Ureter (tissue), 1 donor: ENCODE measurements around the gene AKT2. TPM values are rescaled to one million over a fixed set of nuclear protein-coding genes. Genes with fewer than 3 reads are reported as not detected.
"Not testable (repeated sequence)": the region's sequence is repeated elsewhere in the genome, so short reads cannot be mapped to it uniquely, and the experiment has no call there.

Experiments used
- DNase-seq: peaks from one replicate; pipeline ENCODE4 v3.0.0-alpha.2; 2020; ENCODE audit warnings: low spot score
- total RNA-seq: library from RNA; stranded (reverse); gene quantifications from one replicate; pipeline ENCODE4 v1.2.4, GENCODE V29; 2023
- donor health status: DM: yes; HTN: yes; CAD: no.

AKT2 gene
- 128 TPM for total RNA-seq

DNA sequence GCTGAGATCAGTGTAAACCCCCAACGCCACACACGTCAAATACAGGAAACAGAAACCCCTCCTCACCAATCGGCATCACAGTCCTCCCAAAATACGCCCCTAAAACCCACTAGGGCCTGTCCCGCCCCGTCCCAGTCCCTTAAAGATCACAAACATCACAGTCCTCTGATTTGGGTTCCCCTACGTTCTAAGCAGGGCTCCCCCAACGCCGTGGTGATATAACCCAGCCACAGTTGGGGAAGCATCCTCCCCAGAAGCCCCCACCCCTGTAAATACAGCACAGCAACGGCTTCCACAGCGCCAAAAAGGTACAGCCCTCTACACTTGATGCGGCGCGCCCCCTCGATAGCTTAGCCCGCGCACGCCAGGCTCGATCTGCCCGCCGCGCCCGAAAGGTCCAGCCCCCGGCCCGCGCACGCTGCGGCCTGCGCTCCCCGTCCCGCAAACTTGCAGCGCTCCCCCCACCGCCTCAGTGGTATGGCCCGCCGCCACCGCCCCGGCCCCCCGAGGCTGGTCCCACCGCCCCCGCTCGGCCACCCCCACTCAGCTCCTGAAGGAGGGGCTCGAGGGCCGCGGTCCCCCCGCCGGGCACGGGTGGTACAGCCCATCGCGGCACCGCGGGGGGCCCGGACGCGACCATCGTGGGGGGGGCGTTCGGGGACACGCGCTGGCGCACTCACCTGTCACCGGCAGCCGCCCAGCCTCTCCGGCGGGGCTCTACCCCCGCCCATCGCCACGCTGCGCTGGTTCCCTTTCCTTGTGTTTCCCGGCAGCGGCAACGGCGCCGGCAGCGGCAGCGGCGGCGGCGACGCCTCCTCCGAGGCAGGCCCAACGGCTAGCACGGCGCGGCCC is at the start of gene AKT2:
AKT2 (minus strand) TSS at position 845 of the 852 bp plus-strand sequence. CDS start 20,078 bp downstream, outside the sequence.
- peak; percentile 67 for DNase-seq

DNA sequence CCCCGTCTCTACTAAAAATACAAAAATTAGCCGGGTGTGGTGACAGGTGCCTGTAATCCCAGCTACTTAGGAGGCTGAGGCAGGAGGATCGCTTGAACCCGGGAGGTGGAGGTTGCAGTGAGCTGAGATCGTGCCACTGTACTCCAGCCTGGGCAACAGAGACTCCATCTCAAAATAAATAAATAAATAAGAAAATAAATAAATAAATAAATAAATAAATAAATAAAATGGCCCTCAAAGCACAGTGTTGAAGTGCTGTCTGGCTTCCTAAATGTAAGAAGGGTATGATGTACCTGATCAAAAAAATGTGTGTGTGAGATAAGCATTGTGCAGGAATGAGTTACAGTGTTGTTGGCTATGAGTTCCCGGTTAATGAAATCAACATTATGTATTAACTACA is 47.9 kb upstream of the AKT2 start:
- not testable (repeated sequence) for DNase-seq

DNA sequence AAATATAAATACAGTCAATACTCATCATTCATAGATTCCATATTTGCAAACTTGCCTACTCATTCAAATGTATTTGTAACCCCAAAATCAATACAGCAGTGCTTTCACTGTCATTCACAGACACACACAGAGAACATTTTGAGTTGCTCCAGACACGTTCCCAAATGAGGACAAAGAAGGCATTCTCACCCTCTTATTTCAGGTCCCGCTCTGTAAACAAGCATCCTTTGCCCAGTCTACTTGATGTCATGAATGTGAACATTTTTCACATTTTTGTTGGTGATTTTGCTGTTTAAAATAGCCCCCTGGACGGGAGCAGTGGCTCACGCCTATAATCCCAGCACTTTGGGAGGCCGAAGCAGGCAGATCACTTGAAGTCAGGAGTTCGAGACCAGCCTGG is 47.5 kb upstream of the AKT2 start:
- no peak for DNase-seq

DNA sequence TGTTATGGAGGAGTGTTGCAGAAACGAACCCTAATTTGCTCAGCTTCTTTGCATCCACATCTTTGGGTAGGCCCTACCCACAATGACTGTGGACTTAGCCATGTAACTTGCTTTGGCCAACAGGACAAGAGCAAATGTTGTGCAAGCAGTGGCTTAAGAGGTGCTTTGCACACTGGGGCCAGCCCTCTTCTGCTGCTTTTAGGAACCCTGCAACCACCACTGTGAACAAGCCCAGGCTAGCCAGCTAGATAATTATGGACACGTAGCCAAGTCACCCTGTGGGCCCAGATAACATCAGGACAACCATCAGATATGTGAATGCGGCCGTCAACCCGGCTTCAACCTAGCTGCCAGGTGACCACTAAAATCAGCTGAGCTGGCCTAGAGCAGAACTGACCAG is 45.9 kb upstream of the AKT2 start:
- DNase-seq: peak; percentile 63

DNA sequence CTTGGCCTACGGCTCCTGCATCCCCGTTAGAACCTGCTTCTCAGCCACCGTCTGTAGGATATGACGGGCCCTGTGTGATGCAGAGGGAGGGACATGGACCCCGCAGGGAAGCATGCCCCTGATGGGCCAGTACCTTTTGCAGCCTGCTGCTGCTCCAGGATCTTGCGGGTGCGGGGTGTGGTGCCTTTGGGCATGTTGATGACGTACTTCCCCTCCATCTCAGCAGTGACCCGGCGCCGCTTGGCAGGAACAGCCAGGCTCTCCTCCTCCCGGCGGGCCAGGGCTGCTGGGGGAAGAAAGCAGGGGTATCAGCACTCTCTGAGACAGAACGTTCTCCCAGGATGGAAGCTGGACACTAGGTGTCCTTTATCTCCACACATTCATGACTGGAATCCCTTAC is 41.1 kb upstream of the AKT2 start:
- no peak for DNase-seq

DNA sequence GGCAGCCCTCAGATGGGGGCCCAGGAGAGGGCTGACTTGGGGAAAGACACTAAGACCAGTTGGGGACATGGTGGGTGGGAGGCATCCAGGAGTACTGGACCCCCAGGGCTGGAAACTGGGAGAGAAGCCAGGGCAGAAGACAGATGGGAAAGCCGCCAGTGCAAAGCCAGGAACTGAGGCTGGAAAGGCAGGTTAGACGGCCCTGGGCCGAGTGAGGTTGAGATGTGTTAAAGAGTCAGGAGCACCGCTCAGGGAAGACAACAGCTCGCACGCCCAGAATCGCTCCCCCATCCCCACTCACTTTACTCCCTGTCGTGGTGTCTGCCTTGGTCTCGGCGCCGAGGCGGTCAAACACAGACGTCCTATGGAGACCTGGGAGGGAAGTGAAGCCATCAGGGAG is 38.6 kb upstream of the AKT2 start:
- no peak for DNase-seq

DNA sequence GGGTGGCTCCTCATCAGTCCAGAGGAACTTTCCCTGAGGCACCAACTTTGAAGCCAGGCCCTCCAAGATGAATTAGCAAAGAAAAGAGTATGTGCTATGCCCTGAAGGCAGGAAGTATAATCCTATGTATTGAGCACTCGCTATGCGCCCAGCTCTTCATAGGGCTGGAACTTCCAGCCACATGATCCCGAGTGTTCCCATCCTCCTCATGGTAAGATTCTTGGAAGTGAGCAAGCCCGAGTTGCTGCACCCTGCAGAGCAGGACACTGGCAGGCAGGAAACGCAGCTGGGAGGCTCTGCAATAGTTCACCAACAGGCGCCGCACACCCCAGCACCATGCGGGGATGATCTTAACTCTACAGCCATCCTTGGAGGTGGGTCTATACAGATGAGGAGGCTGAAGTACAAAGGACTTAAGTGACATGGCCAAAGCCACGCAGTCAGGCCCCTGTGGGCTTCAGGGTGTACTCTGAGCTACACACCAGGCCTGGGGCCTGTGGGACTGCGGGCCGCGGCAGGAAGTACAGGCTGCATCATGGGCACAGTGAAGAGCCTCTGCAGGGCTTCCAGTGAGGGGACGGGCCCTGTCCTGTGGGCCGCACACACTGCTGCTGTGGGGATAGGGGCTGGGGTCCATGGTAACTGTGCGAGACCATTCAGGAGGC is 37.9 kb upstream of the AKT2 start:
- no peak for DNase-seq

DNA sequence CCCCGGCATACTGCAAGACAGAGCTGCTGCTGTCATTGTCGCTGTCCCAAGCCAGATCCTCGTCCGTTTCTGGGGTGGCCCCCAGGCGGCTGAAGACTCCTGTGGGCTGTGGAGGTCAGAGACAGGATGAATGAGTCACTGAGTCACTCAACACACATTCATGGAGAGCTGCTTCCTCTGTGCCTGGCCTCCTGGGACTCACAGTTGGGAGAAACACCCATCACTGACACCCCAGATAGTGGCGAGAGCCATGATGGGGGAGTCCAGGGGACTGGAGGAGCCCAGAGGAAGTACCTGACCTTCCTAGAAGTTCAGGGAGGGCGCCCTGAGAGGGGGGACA is 37.1 kb upstream of the AKT2 start:
- DNase-seq: no peak

DNA sequence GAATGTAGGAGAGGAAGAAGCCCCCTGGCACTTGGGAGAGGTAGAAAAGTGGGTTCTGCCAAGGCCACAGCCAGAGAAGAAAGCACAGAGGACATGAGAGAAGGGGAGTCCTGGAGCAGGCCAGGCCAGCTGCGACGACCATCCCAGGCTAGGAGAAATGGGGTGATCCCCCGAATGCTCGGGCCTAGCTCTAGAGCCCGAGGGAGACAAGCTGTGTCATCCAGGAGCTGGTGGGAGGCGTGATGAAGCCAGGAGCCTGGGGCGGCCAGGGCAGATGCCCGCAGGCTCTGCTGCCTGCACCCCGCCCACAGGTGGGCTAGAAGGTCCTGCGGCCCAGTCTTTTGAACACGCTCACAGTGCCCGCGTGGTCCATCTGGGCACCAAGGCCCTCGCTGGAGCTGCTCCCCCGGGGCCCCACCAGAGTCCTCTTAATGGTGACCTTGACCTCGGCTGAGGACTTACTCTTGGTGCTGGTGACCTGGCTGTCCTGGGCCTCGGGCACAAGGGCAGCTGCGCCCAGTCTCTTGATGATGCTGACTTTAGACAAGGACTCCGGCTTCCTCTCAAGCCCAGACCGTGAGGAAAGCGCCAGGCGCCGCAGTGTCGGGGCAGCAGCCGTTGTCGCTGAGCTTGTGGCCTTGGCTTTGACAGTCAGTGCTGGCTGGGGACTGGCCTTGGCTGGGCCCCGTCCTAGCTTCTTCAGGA is 36.6 kb upstream of the AKT2 start:
- DNase-seq: no peak

DNA sequence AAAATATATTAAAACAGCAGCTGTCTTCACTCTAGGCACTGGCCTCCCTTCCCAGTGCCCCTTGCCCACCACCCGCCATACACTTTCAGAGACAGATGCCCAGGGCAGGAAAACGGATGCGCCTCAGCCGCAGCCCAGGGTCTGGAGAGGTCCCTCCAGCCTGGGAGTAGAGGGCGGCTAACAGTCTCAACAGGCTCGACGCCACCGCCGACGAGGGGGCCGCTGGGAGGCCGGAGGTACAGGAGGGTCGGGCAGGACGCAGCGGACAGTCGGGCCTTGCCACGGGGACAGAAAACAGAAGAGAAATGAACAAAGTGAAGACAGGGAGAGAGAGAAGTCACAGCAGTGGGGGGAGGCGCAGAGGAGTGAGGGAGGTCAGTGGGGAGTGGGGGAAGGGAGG is 35.9 kb upstream of the AKT2 start:
- no peak for DNase-seq

DNA sequence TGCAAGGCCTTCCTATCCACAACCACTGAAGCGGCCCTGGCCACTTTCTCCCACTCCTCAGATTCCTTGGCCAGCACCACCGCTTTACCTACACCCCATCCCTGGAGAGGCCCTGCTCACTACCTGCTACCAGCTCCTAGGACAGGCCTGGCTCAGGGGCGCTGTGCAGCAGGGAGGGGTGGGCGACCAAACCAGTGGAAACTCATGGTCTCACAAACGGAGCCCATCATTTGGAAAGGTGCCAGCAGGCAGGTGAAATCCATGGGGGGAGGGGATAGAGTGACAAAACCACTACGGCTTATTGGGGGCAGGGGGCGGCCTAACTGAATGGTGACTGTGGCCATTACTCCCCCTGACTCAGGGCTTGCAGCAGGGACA is 35.4 kb upstream of the AKT2 start:
- DNase-seq: no peak

DNA sequence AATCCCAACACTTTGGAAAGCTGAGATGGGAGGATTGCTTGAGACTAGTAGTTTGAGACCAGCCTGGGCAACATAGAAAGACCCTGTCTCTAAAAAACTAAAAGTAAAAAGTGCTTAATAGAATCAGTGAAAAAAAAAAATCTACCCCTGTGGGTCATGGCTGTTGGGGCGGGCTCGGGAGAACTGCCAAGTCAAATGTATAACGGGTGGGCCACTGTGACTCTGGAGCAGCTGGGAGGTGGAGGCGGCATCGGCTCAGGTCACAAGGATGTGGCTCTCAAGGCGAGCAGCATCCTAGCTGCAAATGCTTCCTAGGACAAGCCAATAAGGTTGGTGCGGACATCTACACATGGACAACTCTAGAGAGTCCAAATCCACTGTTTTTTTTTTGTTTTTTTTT is 32.2 kb upstream of the AKT2 start:
- DNase-seq: no peak

DNA sequence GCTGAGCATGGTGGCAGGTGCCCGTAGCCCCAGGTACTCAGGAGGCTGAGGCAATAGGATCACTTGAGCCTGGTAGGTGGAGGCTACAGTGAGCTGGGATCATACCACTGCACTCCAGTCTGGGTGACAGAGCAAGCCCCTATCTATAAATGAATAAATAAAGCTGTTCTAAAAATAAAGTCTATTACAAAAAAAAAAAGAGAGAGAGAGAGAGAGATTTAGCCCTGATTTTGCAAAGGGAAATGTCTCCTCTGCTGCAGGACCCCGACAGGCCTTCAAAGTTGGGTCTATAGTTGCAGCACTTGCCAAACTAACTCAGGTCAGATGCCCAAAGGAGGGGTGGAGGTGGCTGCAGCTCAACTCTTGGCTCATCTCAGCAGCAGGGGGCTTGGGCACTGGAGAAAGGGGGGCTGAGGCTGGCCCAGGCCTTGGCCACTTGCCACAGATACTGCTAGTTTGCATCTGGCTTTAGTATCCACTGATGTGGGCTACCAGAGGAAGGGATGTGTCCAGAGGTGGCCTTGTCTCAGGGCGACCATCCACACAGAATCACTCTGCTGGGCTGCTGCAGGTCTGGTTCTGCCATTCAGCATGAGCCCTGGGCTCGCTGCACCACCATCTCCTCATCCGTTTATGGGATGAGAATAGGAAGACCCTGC is 30.8 kb upstream of the AKT2 start:
- no peak for DNase-seq

DNA sequence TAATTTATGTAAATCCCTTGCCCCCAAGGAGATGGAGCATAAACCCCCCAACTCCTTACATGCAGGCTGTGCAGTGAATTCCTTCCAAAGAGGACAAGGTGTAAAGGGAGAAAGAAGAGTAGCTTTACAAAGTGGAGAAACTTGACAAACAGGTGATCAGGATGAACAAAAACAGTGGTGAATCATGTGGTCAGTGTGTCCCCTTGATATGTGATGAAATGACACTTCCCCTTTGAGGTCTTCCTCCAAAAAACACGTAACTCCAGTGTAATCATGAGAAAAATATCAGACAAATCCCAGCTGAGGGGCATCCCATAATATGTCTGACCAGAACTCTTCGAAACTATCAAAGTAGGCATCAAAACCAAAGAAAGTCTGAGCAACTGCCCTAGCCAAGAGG is 29.5 kb upstream of the AKT2 start:
- DNase-seq: no peak

DNA sequence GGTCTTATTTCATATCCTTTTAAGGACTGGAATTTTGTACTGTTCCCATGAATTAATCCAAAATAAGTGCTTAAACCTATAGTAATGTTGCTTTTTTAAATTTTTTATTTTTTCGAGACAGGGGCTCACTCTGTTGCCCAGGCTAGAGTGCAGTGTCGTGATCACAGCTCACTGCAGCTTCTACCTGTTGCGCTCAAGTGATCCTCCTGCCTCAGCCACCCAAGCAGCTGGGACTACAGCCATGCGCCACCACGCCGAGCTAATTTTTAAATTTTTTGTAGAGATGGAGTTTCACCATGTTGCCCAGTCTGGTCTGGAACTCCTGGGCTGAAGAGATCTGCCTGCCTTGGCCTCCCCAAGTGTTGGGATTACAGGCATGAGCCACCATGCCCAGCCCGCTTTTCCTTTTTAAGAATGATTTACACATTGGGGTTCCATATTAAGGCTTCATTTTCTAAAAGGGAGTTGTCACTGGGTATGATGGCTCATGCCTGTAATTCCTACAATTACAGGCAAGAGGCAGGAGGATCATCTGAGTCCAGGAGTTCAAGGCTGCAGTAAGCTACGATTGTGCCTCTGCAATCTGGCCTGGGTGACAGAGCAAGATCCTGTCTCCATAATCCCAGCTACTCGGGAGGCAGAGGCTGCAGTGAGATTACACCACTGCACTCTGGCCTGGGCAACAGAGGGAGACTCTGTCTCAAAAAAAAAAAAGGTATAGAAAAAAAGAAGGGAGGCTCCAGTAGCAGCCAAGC is 28.3 kb upstream of the AKT2 start:
- no peak for DNase-seq

DNA sequence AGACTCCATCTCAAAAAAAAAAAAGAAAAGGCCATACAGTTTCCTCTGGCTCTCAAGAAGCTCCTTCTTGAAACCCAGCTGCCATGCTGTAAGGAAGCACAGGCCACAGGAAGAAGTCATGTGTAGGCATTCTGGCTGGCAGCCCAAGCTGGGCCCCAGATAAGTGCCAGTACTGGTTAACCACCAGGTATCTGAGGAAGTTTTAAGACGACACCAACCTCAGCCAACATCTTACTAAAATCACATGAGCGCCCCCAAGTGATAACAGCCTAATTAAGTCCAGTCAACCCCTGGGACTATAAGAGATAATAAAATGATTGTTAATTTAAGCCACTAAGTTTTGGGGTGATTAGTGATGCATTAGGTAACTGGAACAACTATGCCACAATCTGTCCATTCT is 27.4 kb upstream of the AKT2 start:
- no peak for DNase-seq

DNA sequence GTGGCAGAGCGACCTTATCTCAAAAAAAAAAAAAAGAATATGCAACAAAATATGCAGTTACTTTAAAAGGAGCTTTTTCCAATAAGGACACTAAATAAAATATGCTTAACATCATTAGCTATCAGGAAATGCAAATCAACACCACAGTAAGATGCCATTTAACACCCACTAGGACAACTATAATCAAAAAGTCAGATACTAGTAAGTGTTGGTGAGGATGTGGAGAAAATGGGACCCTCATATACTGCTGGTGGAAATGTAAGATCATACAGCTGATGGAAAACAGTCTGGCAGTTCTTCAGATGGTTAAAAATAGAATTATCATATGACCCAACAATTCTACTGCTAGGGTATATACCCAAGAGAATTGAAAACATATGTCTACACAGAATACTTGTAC is 24.5 kb upstream of the AKT2 start:
- DNase-seq: no peak

DNA sequence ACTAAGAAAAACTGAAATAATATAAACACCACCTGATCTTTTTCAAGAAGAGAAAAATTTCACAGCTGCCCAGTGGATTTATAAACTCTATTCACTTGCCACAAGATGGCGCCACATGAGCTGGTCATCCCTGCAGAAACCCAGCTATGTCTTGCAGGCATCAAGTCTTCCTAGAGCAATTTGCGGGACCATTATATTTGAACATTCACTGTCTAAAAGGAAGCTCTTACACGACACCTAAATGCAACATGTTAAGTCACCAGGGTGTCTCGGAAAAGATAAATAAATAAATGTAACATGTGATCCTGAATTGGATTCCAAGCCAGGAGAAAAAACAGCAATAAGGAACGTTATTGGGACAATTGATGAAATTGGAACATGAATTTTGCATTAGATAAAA is 20.3 kb upstream of the AKT2 start:
- DNase-seq: peak; percentile 84

DNA sequence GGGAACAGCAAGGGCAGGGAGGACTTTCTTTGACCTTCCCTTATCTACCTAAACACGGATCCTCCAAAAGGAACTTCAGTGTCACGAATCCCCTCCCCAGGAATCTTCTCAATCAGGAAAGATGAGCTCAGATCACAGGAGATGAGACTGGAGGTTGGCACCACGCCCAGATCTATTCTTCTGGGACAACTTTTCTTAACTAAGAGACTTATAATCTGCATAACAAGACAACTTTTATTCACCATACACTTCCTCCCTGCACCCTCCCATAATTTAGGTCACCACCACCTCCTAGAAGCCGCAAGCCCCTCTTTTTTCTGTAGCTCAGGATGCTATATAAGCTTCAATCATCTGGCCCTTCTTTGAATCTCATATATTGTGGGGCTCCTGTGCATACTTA is 19.2 kb upstream of the AKT2 start:
- no peak for DNase-seq

DNA sequence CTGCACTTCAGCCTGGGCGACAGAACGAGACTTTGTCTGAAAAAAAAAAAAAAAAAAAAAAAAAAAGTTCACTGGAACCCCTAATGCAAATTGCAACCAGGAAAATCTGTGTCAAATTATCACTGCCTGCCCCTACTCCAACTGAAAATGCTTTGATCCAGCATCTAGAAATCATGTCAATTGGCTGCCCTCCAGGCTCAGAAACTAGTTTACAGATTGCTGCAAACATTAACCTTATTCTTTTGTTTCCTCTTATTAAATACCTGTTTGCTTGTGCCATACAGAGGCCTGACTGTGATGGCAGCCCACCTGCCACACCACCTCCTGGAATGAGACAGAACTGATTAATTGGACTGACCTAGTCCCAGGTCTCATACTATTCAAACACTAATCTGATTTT is 18.6 kb upstream of the AKT2 start:
- no peak for DNase-seq

DNA sequence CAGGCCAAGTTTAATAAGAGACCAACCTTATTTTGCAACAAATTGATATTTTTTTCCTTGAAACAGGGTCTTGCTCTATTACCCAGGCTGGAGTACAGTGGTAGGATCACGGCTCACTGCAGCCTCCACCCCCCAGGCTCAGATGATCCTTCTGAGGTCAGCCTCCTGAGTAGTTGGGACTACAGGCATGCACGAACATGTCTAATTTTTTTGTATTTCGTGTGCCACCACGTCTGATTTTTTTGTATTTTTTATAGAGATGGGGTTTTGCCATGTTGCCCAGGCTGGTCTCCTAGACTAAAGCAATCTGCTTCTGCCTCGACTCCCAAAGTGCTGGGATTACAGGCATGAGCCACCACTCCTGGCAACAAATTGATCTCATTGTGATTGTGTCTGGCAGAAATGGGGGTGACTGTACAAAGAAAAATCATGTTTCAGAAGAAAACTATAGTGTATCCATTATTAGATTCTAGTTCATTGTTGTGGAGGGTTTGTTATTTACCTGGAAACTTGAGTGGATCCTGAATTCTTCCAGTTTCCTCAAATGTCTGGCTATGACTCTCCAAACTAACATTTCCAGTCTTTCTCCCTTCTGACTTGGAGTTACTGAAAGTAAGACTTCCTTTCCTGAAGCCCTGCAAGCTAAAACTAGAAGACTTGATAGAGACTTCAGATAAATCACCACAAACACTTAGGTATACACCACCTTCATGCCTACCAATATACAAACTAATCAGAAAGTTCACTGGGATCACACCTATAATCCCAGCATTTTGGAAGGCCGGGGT is 17.3 kb upstream of the AKT2 start:
- DNase-seq: no peak
